HCT116 (cell line): ENCODE measurements around the gene FTO.

Experiments
- EZH2 ChIP-seq: fragments of 200-600 bp; sonication (generic); IDR thresholded peaks from 2 replicates; pipeline ENCODE4 v1.6.1; 2017; ENCODE audit warnings: antibody characterized with exemption, mixed run types
- EZH2phosphoT487 ChIP-seq: fragments of 200-600 bp; IDR thresholded peaks from 2 replicates; pipeline ENCODE4 v1.6.1; 2018; ENCODE audit warnings: antibody characterized with exemption, borderline replicate concordance
- JUND ChIP-seq: IDR thresholded peaks from 2 replicates; pipeline ENCODE4 v1.6.1; 2012
- POLR2A ChIP-seq: IDR thresholded peaks from 2 replicates; pipeline ENCODE4 v1.7.0; 2011; ENCODE audit warnings: borderline replicate concordance; ENCODE audit not compliant: insufficient read depth, insufficient read length; ENCODE audit errors: extremely low read depth
- POLR2AphosphoS5 ChIP-seq: IDR thresholded peaks from 2 replicates; pipeline ENCODE4 v1.6.1; 2011; ENCODE audit warnings: mild to moderate bottlenecking, low read depth, low read length, moderate library complexity
- SP1 ChIP-seq: IDR thresholded peaks from 2 replicates; pipeline ENCODE4 v1.6.1; 2012; ENCODE audit warnings: low read depth
- TCF7L2 ChIP-seq: IDR thresholded peaks from 2 replicates; pipeline ENCODE4 v1.7.0; 2011; ENCODE audit warnings: borderline replicate concordance, inconsistent platforms; ENCODE audit not compliant: insufficient read depth, insufficient read length; ENCODE audit errors: extremely low read depth
- YY1 ChIP-seq: IDR thresholded peaks from 2 replicates; pipeline ENCODE4 v1.6.1; 2011; ENCODE audit warnings: low read length, low read depth, moderate library complexity, mild to moderate bottlenecking; ENCODE audit not compliant: insufficient replicate concordance; ENCODE audit errors: extremely low read depth
- ZFX ChIP-seq: fragments of 450-650 bp; IDR thresholded peaks from 2 replicates; pipeline ENCODE4 v1.6.1; 2017
- ZNF274 ChIP-seq: fragments of 200-500 bp; sonication (Bioruptor generic); IDR thresholded peaks from 2 replicates; pipeline ENCODE4 v1.6.1; 2014; ENCODE audit warnings: mild to moderate bottlenecking, low read depth, low read length, inconsistent platforms
- TF ChIP-seq, protein P1 (sequence below), 3 experiments: fragments of 200-600 bp in 1 of 3; sonication (generic) in 1 of 3; IDR thresholded peaks in 2 of 3; conservative IDR thresholded peaks in 1 of 3; 2 replicates each; pipeline ENCODE4 v1.5.1; 2012 to 2017; ENCODE audit warnings: low read depth in 2 of 3, low read length in 2 of 3, antibody characterized with exemption in 1 of 3, borderline replicate concordance in 1 of 3, control low read depth in 1 of 3, mild to moderate bottlenecking in 1 of 3, mixed read lengths in 1 of 3, mixed run types in 1 of 3, moderate library complexity in 1 of 3; ENCODE audit not compliant: insufficient read depth in 1 of 3
- TF ChIP-seq, protein P2 (sequence below): IDR thresholded peaks from 2 replicates; pipeline ENCODE4 v1.6.1; 2012
- TF ChIP-seq, protein P3 (sequence below): IDR thresholded peaks from 2 replicates; pipeline ENCODE4 v1.6.1; 2011; ENCODE audit warnings: mild to moderate bottlenecking, low read length, moderate library complexity; ENCODE audit not compliant: insufficient replicate concordance; ENCODE audit errors: extremely low read depth

DNA sequence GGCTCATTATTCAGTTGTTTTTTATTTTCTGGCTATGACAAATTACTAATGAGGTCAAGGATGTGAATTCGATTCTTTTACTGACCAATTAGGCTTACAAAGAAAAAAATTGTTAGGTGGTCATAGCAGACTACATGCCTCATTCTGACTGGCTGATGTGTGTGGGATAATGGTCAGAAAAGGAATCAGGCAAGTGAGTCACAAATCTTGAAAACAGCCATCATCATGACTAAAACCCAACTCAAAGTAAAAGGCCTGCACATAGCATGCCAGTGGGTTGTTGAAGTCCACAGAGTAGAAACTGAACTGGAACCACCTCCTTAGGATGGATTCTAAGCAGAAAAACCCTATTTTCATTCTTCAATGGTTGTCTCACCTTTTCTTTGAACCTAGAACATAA lies 8.9 kb upstream of the FTO start:
- TF ChIP-seq POLR2AphosphoS5, result no peak
- TF ChIP-seq, protein P1, sequence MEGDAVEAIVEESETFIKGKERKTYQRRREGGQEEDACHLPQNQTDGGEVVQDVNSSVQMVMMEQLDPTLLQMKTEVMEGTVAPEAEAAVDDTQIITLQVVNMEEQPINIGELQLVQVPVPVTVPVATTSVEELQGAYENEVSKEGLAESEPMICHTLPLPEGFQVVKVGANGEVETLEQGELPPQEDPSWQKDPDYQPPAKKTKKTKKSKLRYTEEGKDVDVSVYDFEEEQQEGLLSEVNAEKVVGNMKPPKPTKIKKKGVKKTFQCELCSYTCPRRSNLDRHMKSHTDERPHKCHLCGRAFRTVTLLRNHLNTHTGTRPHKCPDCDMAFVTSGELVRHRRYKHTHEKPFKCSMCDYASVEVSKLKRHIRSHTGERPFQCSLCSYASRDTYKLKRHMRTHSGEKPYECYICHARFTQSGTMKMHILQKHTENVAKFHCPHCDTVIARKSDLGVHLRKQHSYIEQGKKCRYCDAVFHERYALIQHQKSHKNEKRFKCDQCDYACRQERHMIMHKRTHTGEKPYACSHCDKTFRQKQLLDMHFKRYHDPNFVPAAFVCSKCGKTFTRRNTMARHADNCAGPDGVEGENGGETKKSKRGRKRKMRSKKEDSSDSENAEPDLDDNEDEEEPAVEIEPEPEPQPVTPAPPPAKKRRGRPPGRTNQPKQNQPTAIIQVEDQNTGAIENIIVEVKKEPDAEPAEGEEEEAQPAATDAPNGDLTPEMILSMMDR (IDR thresholded peaks at IDR 0.05 in 2 of 3, conservative IDR thresholded peaks at IDR 0.05 in 1 of 3; ENCODE audit: borderline replicate concordance in 1 of 3, insufficient read depth in 1 of 3, low read depth in 2 of 3, low read length in 2 of 3), result no peak
- no peak for TF ChIP-seq TCF7L2
- TF ChIP-seq, protein P2, sequence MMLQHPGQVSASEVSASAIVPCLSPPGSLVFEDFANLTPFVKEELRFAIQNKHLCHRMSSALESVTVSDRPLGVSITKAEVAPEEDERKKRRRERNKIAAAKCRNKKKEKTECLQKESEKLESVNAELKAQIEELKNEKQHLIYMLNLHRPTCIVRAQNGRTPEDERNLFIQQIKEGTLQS, result no peak
- TF ChIP-seq, protein P3, sequence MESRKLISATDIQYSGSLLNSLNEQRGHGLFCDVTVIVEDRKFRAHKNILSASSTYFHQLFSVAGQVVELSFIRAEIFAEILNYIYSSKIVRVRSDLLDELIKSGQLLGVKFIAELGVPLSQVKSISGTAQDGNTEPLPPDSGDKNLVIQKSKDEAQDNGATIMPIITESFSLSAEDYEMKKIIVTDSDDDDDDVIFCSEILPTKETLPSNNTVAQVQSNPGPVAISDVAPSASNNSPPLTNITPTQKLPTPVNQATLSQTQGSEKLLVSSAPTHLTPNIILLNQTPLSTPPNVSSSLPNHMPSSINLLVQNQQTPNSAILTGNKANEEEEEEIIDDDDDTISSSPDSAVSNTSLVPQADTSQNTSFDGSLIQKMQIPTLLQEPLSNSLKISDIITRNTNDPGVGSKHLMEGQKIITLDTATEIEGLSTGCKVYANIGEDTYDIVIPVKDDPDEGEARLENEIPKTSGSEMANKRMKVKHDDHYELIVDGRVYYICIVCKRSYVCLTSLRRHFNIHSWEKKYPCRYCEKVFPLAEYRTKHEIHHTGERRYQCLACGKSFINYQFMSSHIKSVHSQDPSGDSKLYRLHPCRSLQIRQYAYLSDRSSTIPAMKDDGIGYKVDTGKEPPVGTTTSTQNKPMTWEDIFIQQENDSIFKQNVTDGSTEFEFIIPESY, result no peak
- TF ChIP-seq JUND, result no peak
- TF ChIP-seq POLR2A, result no peak
- TF ChIP-seq SP1, result no peak
- TF ChIP-seq ZFX, result no peak
- no peak for TF ChIP-seq EZH2phosphoT487
- TF ChIP-seq EZH2, result no peak
- TF ChIP-seq ZNF274, result no peak
- TF ChIP-seq YY1, result no peak
